GM18909 (cell line): ENCODE results near the gene CLPX.
A peak's percentile ranks its signal among the peaks of the same experiment; 100 is the strongest.
"Not testable (repeated sequence)": the region's sequence is repeated elsewhere in the genome, so short reads cannot be mapped to it uniquely, and the experiment has no call there.

Experiments
- ATAC-seq: cut with Tn5 transposase; IDR thresholded peaks from one replicate; pipeline ENCODE4 v1.9.1; 2021; ENCODE audit warnings: mild to moderate bottlenecking; ENCODE audit not compliant: unreplicated experiment, poor library complexity

Gene CLPX

DNA sequence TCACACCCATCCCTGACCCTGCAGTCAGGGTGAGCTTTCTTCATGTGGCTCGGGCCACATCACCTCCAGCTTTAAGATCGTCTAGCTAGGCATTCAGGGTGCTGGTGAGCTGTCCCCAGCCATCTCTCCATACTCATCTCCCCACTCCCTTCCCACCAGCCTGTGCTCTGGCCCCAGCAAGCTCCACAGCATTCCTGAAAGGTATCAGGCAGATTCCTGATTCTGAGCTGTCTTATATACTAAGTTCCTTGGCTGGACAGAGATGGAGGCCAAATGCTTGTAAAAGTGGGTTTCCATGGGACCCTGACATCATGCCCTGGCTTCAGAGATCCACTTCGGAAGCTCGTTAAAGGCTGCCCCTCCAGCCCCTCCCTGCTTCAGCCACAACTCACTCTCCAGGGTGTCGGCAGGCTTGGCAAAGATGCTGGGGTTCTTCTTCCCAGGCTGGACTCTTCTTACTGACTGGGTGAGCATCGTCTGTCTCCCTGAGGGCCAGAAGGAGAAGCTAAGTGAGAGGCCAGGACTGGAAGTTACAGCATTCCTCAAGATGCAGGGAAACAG, 22.2 kb upstream of the CLPX start:
- ATAC-seq, result no peak

DNA sequence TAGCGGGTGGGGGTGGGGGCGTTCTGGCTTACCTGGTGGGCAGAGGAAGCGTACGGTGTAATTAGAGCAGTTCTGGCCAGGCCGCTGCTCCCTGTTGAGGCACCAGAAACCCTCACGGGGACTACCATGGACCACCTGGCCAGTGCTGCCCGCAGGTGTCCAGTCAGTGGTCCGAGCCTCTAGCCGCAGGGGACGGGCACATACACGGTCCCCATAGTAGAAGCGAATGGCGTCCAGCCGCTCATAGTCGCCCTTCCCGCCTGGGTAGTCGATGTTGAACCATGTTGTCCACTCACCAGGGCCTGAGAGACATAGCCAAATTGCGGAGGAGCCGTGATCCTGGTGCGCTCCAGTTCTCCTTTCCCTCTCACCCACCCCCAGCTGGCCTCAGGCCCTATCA, 21.6 kb upstream of the CLPX start:
- ATAC-seq, result no peak

DNA sequence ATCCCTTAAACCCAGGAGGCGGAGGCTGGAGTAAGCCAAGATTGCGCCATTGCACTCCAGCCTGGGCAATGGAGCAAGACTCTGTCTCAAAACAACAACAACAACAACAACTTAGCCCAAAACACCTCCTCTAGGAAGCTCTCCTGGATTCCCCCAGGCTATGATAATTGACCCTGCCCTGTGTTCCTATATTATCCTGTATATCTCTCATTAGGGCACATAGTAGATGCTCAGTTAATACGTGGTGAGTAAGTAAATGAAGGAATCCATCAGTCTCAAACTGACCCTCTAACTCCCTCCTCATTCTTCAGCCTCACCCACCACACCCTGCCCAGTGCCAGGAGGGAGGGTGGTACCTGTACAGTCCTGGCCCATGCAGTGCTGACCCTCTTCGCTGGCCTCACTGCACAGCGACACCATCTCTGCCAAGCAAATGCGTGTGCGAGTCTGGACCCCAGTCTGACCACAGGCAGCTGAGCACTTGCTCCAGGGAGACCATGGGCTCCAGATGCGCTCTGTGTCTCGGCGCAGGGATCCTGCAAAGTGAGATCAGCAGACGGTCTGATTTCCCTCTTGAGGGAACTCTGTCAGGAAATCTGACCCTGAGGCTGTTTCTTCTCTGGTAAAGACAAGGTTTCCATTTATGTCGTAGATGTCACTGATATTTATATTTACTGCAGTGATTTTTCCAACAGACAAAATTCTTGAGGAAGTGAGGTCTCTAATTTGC, 20.0 kb upstream of the CLPX start:
- ATAC-seq, result no peak

DNA sequence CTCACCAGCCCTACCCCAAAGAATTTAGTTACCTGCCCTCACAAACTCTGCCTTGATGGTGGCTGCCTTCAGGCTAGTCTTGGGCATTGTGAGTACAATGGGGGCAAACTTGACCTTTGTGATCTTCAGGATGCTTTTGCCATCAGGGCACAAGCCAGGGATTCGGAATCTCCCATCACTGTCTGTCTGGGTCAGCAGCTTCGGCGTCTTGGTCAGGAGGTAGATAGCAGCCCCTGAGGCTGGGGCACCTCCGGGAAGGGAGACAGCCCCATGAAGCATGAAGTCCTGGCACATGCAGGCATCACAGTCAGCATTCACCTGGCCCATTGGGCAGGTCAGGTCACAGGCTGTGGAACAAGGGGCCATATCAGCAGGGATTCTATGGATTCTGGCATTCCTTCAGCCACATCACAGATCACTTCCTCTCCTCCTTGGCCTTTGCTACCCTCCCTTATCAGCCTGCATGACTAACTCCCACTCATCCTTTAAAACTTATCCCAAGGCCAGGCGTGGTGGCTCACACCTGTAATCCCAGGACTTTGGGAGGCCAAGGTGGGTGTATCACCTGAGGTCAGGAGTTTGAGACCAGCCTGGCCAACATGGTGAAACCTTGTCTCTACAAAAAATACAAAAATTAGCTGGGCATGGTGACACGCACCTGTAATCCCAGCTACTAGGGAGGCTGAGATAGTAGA, 19.2 kb upstream of the CLPX start:
- ATAC-seq, result no peak

DNA sequence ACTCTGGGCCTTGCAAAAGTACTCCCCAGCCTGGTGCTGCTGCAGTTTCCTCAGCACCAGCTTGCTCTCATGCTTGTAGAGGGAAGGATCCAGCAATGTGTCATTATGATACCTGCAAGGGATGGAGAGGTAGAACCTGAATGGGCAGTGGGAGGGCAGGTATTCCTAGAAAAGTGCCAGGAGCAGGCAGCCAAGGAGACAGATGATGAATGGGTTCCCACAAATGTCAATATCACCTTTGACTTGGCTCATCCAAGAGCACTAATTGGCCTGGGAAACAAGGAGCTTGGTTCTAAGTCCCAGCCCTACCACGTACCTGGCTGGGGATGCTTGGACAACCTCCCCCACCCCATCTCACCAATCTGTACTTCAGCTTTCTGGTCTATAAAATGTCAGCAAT, 16.8 kb upstream of the CLPX start:
- no peak for ATAC-seq

DNA sequence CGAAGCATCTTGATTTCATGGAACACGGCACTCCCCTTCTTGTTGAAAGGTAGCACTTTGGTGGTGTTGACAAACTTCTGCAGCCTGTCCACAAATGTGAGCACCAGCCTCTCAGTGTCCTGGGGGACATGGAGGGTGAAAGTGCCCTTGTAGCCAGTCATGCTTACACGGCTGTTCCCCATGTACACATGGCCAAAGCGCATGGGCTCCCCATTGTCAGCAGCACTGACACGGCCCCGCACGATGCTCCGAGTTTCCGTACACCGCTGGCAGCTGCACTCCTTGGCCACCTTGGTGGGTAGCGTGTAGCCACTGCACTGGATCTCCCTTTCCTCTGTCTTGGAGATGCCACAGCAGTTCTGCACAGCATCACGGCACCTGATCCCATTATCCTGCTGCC, 13.4 kb upstream of the CLPX start:
- no peak for ATAC-seq

DNA sequence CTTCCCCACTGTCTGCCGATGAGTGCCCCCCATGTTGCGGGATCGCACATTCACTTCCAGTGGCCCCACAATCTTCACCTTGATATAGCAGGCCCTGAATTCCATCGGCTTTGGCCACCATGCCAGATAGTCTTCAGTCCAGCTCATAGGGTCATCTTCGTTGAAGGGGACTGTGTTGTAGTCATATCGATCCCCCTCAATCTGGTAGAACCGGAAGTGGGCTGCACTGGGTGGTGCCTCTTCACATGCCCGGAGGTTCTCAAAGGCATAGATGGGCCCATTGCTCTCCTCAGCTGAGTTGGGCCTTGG, 12.1 kb upstream of the CLPX start:
- ATAC-seq, result no peak

DNA sequence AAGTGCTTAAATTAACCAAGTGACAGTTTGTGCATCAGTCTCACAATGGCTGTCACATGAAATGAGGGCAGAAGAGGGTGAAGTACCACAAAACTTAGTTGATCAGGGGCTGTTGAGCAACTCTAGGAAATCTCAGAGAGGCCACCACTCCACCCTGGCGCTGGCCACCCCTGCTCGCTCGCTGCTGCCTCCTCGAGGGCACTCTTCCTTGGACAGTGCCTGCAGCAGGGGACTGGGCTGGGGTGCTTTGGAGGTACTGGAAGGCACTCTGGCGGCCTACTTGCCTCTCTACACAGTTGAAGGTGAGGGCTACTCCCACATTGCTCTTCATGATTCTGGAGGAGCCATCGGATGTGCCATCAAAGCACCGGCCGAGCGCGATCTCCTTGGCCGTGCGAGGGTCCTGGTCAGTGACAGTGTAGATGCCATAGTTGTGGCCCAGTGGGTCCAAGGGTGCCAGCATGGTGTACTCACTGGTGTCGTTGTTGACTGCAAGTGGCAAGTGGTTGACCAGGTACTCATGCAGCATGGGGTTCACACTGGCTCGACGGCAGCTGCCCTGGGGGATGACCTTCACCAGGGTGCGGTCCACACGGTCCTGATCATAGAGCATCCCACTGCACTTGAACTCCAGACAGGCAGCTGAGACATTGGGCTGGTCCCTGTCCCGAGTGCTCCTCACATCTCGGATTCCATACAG, 11.6 kb upstream of the CLPX start:
- no peak for ATAC-seq

DNA sequence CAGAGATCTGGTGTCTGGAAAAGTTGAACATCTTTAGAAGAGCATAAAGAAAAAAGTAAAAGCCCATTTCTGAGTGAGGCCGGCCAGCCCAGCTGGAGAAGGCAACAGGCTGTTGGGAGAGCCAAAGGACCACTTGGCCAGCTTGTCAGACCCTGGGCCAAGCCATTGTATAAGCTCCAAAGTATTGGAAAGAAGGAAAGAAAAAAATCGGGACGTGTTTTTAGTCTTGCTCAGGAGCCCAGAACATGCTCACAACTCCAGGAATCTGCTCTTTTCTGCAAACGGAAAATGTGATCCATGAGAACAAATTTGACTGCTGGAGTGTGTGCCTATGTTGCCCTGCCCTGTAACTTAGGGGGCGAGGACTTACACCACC, 10.4 kb upstream of the CLPX start:
- no peak for ATAC-seq

DNA sequence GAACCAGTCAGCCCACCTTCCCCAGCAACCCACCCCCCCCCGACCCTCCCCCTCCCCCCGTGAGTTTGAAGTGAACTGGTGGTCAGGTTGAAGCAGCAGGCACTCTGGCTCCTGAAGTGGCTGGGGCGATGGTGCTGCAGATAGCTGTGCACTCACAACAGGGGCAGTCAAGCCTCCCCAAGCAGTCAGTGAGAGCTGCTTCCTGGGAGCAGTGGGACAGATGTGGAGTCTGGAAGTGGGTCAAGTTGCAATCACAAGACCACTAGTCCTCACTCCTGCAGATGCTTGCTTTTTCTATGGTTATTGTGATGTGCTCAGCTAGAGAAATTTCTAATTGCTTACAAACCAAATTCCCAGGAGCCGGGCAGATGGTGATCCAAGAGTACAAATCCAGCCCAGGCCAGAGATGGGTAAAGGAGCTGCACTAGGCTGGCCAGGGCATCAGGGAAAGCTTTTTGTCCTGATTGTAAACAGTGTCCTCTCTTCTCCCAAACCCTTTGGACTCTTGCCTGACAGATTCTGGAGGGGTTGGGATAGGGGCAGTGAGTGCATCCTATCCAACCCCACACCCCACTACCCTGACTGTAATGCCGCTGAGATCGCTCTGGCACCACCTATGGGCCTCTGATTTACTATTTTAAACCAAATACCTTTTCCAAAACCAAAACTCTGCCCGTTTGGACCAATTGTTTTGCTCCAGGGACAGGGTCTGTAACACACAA, 9.8 kb upstream of the CLPX start:
- no peak for ATAC-seq

DNA sequence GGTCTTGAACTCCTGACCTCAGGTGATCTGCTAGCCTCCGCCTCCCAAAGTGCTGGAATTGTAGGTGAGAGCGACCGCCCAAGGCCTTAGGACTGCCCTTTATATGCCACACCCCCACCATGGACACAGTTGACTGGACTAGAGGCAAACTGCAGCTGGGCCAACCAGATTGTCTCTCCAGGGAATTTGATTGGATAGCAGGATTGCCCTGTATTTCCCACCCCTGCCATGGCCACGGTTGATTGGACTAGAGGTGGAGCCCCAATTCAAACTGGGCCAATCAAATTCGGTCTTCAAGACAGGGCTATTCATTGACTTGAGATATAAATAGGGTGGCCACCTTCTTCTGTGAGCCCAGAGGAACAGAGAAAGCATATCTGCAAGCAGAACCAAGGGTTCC, 6.9 kb upstream of the CLPX start:
- no peak for ATAC-seq

DNA sequence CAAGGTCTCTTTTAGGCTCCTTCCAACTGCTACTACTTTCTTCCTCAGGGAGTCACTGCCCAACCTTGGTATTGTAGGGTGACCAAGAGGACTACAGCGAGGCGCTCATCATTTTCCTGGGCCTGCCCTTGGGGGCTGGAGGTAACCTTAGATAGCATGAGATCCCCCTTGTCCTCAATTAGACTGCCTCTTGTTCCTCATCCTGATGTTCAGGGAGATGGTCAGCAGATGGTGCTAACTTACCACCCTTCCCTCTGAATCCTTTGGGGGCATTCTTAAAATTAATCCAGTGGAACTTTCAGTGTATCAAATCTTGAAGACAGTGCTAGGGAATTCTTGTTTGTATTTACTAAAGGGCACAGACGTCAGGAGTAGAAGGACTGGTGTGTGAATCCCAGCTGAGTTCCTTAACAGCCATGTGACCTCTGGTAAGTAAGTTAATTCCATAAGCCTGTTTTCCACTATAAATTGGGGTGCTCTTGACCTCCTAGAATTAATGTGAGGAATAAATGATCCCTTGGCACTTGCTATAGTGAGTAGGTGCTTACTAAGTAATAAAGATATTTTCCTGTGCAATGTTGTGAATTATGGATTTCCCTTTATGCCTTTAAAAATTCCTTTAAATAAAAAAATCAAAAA, 4.1 kb upstream of the CLPX start:
- ATAC-seq, result no peak

DNA sequence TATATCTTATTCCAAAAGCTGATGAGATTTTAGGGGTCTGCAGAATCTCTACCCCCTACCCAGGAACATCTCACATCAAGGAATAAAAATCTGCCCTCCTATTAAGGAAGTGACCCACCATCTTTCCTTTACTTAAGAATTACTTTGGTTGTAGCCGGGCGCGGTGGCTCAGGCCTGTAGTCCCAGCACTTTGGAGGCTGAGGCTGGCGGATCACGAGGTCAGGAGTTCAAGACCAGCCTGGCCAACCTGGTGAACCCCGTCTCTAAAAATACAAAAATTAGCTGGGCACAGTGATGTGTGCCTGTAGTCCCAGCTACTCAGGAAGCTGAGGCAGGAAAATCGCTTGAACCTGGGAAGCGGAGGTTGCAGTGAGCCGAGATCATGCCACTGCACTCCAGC, 3.3 kb upstream of the CLPX start:
- not testable (repeated sequence) for ATAC-seq

DNA sequence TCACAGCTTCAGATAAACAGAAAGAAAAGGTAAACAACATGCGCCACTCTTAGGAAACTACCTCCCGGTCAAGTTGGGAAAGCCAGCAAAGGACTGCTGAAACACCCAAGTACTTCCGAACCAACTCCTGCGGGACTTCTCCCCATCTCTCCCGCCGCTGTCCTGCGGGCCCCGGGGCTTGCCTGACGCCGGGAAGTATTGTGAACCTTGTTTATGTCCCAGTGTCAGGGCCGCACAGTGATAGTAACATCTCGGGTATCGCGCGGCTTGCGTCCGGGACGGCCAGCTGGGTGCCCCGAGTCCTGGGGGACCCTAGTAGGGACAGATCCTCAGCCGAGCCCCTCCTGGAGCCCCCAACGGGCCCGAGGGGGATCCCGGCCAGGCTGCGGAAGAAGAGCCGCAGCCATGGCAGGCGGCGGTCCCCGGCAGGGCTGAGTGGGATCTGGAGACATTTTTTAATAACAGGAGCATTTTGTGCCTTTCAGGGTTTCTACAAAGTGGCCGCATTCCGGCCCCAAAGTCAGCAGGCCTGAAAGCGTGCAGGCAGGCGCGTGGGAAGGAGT, 756 bp downstream of the CLPX start:
- ATAC-seq, result peak; percentile 27

DNA sequence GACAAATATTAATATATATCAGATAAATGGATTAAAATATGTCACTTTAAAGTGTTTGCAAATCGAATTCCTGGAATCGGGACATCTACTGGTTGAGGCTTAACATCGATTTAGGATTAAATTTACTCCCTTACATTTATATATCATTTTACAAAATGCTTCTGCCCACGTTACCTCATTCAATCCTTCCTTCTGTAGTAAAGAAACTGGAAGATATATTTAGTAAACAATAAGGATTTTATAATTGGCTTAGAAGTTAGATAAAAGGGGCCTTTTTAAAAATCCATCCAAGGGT, 1.3 kb downstream of the CLPX start:
- no peak for ATAC-seq

DNA sequence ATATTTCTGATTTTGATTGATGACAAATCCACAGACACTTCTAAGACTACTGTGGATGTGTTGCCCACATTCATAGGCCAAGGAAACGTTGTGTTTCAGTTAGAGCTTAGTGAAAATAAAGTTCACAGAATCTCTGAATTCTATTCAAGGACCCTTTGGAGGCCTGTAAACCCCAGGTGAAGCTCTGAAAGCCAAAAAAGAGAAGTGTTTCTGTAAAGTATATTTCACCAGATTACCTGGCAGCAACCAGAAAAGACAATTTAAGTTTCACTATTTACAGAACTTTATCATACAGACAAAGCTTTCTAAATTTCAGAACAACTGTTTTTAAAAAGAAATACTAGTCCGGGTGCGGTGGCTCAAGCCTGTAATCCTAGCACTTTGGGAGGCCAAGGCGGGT, 2.6 kb downstream of the CLPX start:
- ATAC-seq, result no peak

DNA sequence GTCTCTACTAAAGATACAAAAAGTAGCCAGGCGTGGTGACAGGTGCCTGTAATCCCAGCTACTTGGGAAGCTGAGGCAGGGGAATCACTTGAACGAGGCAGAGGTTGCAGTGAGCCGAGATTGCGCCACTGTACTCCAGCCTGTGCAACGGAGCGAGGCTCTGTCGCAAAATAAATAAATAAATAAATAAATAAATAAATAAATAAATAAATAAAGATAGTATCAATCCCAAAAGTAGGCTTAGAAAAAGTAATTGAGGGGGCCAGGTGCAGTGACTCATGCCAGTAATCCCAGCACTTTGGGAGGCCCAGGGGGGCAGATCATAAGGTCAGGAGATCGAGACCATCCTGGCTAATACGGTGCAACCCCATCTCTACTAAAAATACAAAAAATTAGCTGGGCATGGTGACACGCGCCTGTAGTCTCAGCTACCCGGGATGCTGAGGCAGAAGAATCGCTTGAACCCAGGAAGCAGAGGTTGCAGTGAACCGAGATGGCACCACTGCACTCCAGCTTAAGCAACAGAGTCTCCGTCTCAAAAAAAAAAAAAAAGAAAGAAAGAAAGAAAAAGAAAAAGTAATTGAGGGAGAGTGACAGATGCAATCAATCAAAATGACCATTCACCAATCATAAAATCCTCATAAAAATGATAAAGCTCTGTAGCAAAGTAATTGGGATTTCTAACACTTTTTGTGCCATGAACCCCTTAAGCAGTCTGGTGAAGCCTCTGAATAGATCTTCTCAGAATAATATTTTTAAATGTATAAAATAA, 3.4 kb downstream of the CLPX start:
- not testable (repeated sequence) for ATAC-seq

DNA sequence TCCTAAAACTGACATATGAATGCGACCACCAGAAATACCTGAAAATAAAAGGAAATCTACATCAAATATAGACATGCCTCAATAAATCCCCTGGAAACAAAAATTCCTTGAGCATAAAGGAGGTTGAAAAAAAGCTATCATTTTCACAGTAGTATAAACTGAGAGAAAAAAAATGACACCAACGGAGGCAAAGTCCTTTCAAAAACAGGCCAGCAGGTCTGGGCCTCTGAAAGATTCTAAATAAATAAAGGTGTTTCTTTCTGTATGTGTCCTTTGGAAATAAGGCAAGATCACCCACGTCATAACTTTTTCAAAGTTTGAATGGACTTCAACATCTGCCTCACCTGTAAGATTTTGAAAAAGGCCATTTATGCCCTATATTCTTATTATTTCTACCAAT, 5.0 kb downstream of the CLPX start:
- ATAC-seq, result no peak

DNA sequence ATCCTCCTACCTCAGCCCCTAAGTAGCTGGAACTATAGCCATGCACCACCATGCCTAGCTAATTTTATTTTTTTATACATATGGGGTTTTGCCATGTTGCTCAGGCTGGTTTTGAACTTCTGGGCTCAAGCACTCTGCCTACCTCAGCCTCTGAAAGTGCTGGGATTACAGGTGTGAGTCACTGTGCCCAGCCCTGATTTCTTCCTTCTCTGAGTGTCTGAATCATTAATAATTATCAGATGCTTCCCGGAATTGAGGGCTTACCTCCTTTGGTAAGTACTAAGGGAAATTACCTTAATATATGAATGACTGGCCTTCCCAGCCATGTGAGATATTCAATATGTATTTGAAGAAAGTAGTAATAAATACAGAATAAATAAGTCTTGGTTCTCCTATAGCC, 7.2 kb downstream of the CLPX start:
- ATAC-seq, result no peak

DNA sequence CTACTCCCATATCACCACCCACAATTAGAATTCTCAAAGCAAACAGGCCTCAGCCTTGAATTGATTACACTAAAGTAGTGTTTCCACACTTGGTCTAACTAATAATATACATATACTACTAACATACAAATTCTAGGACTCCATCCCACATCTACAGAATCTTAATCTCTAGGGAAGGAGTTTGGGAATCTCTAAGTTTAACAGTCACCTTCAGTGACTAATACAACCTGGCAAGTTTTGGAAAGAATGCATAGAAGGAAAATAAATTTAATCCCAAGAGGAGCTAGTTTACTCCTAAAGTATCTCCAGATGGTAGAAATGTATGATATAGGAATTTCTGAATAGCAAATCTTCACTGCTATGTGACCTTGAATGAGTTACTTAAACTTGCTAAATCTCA, 9.1 kb downstream of the CLPX start:
- no peak for ATAC-seq
